Measurements from ENCODE around the gene PLIN5.

PLIN5 gene

DNA sequence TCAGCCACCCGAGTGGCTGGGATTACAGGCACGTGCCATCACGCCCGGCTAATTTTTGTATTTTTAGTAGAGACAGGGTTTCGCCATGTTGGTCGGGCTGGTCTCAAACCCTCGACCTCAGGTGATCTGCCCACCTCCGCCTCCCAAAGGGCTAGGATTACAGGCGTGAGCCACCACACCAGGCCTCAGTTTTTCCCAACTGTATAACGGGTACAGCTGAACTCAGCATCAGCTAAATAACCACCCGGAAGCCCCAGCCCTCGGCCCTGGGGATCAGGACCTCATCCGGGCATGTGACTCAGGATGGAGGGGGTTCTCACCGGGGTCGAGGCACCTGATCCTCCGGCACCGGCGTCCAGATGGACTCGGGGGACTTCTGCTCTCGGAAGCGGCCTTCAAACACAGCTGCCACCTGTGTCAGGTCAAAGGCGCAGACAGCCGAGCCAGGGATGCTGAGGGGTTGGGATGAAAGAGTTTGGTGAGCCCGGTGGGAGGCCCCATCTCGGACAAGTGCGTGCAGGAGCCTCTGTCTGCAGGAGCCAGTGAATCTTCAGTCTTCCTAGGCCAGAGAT lies 15.5 kb upstream of the PLIN5 start:
- TF ChIP-seq, protein P1, sequence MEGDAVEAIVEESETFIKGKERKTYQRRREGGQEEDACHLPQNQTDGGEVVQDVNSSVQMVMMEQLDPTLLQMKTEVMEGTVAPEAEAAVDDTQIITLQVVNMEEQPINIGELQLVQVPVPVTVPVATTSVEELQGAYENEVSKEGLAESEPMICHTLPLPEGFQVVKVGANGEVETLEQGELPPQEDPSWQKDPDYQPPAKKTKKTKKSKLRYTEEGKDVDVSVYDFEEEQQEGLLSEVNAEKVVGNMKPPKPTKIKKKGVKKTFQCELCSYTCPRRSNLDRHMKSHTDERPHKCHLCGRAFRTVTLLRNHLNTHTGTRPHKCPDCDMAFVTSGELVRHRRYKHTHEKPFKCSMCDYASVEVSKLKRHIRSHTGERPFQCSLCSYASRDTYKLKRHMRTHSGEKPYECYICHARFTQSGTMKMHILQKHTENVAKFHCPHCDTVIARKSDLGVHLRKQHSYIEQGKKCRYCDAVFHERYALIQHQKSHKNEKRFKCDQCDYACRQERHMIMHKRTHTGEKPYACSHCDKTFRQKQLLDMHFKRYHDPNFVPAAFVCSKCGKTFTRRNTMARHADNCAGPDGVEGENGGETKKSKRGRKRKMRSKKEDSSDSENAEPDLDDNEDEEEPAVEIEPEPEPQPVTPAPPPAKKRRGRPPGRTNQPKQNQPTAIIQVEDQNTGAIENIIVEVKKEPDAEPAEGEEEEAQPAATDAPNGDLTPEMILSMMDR (IDR thresholded peaks at IDR 0.05; ENCODE audit: control insufficient read depth, insufficient read depth, low read depth, low read length, missing control alignments) = no peak
- H3K4me3 ChIP-seq (ENCODE audit: control insufficient read depth, low read depth, low read length) = no peak overlapping the region
- DNase-seq (ENCODE audit: low read depth) = no peak

DNA sequence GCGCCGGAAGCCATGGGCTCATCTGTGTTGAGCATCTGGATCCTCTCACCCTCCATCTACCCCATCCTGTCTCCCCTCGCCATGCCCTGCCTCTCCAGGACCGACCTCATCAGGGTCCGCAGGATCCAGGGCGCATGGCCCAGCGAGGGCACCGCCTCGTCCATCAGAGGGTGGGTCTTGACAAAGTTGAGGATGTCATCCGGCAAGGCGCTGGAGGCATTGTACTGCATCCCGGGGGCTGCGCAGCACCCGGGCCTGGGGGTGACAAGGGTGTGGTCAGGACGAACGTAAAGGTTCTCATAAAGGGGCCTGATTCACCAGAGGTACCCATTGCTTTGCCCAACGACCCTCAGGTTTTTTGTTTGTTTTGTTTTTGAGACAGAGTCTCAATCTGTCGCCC lies 15.0 kb upstream of the PLIN5 start:
- no peak for DNase-seq (ENCODE audit: low read depth)

DNA sequence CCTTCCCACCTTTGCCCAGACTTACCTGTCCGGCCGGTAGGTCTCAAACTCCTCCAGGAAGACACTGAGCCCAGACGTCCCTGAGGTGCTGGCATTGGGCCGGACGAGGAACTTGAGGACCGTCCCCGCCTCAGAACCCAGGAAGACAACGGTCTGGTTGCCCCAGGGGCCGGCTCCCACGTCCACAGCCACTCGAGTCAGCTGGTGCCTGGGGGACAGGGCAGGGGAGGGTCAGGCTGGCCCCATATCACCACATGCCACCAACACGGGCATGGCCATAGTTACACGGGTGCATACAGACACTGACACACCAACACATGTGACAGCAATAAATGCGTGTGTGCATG lies 13.2 kb upstream of the PLIN5 start:
- DNase-seq (ENCODE audit: low read depth) = no peak
- TF ChIP-seq, protein P1 (IDR thresholded peaks at IDR 0.05; ENCODE audit: control insufficient read depth, insufficient read depth, low read depth, low read length, missing control alignments) = no peak

More for the DNA sequence above, 15.0 kb upstream of the PLIN5 start:
- no peak overlapping the region for H3K4me3 ChIP-seq (ENCODE audit: control insufficient read depth, low read depth, low read length)
- TF ChIP-seq, protein P1 (IDR thresholded peaks at IDR 0.05; ENCODE audit: control insufficient read depth, insufficient read depth, low read depth, low read length, missing control alignments) = no peak

DNA sequence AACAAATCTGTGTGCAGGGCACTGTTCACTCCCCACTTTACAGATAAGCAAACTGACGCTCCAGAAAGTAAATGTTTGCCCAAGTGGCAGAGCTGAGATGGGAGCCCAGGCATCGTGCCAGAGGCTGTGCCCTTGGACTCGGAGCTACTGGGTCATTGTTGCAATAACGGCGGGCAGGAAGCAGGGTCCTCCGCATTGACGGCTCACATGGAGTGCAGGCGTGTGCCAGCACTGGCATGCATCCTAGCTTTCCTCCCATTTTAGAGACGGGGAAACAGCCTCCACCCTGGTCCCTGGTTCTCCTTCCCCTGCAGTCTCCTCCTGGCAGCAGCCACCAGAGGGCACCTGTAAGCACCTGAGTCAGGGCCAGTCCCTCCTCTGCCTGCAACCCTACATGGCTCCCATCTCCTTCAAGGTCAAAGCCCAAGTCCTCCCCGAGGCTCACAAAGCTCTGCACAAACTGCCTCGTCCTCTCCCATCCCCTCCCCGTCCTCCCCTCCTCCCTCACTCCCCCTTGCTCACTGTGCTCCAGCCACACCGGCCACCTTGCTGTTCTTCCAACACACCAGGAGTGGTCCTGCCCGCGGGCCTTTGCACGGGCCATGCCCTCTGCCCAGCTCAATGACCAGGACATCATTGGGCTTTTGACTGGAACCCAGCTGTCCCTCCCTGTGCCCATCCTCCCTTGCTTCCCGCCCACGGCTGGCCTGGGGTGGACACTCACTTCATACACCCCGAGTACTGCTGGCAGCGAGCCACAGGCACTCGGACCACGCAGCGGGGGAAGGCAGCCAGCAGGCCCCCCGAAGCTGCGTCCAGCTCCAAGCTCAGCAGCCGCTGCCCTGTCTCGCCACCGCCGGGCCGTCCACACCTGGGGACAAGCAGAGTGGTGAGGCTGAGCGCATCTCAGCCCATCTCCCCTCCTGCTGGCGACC lies 12.5 kb upstream of the PLIN5 start:
- H3K4me3 ChIP-seq (ENCODE audit: control insufficient read depth, low read depth, low read length) = no peak overlapping the region
- no peak for DNase-seq (ENCODE audit: low read depth)
- TF ChIP-seq, protein P1 (IDR thresholded peaks at IDR 0.05; ENCODE audit: control insufficient read depth, insufficient read depth, low read depth, low read length, missing control alignments) = peak; percentile 30

More for the DNA sequence above, 13.2 kb upstream of the PLIN5 start:
- H3K4me3 ChIP-seq (ENCODE audit: control insufficient read depth, low read depth, low read length) = no peak overlapping the region

DNA sequence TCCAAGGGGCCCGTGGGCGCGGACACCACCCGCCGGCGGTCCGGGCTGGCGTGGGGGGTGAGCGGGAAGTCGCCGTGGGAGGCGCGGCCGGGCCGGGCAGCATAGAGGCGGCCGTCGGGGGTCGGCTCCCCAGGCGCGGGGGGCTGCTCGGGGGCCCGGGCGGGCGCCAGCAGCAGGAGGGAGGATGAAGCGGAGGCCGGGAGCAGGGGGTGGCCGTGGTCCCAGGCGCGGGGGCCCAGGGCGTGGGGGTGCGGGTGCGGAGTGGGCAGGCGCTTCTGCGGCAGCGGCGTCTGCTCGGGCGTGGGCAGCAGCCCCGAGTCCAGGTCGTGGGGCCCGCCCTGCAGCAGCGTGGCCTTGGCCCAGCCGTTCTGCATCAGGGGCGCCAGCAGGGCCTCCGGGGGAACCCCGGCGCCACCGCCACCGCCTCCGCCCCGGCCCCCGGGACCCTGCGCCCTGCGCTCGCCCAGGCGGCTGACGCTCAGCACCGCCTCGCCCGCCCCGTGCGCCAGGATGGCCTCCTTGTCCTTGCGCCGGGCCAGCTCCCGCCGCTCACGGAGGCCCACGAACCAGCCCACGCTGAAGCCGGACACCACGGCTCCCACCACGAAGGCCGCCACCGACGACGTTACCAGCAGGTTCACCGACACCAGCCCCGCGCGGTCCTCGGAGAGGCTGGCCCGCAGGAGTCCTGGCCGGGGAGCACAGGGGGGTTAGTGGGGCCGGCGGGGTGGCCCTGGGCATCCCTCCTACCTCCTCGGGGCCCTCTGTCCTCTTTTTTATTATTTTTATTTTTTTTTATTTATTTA lies 9.0 kb upstream of the PLIN5 start:
- no peak for DNase-seq (ENCODE audit: low read depth)
- H3K4me3 ChIP-seq (ENCODE audit: control insufficient read depth, low read depth, low read length) = no peak overlapping the region
- TF ChIP-seq, protein P1 (IDR thresholded peaks at IDR 0.05; ENCODE audit: control insufficient read depth, insufficient read depth, low read depth, low read length, missing control alignments) = no peak

Measured in AG09309 (cell line).